ENCODE measurements around the gene INO80C. TPM values are rescaled to one million over a fixed set of nuclear protein-coding genes. Genes with fewer than 3 reads are reported as not detected.
A peak's percentile ranks its signal among the peaks of the same experiment; 100 is the strongest.
"Not testable (repeated sequence)": the region's sequence is repeated elsewhere in the genome, so short reads cannot be mapped to it uniquely, and the experiment has no call there.

INO80C gene
- total RNA-seq, 1 donor from 2014 or later, result 9.0 TPM

DNA sequence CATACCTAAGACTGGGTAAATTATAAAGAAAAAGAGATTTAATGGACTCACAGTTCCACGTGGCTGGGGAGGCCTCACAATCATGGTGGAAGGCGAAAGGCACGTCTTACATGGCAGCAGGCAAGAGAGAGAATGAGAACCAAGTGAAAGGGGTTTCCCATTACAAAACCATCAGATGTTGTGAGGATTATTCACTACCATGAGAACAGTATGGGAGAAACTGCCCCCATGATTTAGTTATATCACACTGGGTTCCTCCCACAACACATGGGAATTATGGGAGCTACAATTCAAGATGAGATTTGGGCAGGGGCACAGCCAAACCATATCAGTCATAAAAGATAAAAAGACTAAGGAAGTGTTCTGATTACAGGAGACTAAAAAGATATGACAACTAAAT is 8.5 kb downstream of the INO80C start:
- not testable (repeated sequence) for DNase-seq

DNA sequence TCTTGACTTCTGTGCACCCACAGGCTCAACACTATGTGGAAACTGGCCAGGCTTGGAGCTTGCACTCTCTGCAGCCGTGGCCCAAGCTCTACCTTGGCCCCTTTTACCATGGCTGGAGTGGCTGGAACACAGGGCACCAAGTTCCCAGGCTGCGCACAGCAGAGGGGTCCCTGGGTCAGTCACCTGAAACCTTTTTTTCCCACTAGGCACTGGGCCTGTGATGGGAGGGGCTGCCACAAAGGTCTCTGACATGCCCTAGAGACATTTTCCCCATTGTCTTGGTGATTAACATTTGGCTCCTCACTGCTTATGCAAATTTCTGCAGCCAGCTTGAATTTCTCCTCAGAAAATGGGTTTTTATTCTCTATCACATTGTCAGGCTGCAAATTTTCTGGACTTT is 9.4 kb downstream of the INO80C start:
- not testable (repeated sequence) for DNase-seq

GRCh38 chr18:35487525-35487924 is 10.2 kb downstream of the INO80C start:
- not testable (repeated sequence) for DNase-seq

DNA sequence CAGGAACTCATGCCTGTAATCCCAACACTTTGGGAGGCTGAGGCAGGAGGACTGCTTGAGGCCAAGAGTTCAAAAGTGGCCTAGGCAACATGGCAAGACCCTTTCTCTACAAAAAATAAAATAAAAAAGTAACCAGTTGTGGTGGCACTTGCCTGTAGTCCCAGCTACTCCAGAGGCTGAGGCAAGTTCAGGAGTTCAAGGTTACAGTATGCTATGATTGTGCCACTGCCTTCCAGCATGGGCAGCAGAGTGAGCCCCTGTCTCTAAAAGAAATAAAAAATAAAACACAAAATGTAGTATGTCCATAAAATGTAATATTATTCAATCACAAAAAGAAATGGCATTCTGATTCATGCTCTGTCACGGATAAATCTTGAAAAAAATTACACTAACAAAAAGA is 11.9 kb downstream of the INO80C start:
- no peak for DNase-seq

GRCh38 chr18:35484034-35484433 is 13.7 kb downstream of the INO80C start:
- no peak for DNase-seq

- no peak for DNase-seq
Measured at GRCh38 chr18:35481960-35482366, 15.8 kb downstream of the INO80C start.

DNA sequence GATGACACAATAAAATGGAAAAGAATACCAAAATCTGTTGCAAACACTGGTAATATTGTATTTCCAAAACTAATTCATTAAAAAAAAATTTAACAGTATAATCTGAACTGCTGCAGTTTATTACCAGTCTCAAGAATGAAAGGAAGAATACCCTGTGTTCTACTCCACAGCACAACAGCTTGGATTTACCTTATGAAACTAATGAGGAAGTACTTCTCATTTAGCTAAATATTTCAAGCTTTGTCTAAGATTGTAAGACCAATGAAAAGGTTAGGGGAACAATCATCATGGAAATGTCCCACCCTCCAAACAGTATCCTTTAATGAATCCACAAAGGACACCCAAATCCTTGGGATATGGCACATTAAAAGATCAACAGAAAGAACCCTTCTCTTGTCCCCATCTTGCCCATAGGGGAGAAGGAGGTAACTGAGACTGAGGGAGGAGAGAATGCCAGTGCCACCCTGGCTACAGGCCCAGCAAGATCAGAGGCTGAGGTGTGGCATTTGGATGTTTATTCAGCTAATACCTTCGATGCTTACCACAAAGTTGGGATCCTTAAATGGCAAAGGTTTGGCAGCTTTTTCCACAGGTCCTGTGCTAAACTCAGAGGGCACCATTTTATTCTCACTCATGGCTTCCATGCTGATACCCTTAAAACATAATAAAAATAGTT is 17.7 kb downstream of the INO80C start:
- DNase-seq, result no peak

DNA sequence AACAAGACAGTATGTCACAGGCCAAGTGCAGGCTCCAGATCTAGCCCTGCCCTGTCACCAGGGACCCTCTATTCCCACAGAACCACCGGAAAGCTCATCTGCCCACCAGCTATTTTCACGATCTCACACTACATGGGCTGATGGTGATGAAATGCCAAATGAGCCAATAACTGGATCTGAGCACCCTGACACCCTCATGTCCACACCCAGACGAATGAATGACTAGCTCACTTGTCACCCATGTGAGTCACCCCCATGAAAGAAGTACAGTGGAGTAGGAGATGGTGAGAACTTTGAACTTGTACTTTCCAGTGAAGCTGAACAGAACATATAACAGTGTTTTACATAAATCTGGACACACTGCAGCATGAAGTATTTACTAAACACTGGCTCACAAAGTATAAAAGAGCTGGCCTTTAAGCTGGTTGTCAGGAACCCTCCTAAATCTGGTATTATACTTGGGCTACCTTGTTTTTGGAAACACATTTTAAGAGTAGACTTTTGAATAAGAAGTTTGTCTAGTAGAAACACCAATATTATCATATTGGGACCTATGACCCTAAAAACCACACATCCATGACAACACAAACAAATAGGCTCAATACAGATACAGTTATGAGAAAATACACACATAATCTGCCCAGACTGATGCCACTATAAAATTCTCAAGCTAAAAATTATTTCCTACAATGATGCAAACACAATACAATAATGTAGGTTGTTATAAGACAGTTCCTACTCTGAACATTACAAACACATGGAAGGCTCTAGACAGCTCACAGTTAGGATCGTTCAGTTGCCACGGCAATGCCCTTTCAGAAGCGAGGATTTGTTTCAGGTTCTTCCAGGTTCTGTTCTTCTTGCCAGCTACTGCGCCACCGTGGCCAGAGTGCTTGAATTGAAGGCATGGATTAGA is 19.0 kb downstream of the INO80C start:
- no peak for DNase-seq

DNA sequence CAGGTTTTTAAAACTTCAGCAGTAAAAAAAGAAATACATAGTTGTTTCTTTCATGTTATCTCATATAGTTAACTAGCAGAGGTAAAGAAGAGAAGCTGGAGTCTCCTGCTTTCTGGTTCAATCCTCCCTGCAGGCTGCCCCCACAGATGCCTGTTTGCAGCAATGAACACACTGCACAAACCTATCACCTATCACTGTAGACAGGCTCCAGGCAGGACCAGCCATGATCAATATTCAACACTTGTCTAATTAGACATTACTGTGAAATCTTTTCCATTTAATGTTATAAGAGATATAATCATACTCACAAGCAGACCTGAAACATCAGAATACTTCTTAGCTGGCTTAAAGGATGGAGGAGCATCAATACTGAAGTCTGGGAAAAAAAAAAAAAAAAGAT is 19.8 kb downstream of the INO80C start:
- DNase-seq, result no peak

GRCh38 chr18:35477497-35477896 is 20.3 kb downstream of the INO80C start:
- DNase-seq, result no peak

GRCh38 chr18:35474884-35475283 is 22.9 kb downstream of the INO80C start:
- no peak for DNase-seq

- DNase-seq, result no peak
Measured at GRCh38 chr18:35473562-35473961, 24.2 kb downstream of the INO80C start.

DNA sequence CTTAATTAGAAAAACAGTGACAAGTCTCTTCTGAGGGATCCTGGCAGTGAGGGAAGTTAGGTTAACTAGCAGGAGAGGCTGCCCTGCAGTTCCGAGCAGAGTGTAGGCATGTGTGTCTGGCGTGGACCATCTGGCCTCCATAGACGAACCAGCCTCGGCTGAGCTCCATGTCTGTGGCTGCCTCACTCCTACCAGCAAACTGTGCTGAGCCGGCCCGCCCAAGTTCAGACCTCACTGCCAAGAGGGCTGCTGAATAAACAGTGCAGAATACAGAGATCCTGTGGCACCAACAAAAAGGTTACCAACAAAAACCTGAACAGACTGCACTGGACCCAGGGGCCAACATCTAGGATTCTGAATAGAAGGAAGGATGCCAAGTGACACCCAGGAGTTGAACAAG is 27.3 kb downstream of the INO80C start:
- peak; percentile 24 for DNase-seq

DNA sequence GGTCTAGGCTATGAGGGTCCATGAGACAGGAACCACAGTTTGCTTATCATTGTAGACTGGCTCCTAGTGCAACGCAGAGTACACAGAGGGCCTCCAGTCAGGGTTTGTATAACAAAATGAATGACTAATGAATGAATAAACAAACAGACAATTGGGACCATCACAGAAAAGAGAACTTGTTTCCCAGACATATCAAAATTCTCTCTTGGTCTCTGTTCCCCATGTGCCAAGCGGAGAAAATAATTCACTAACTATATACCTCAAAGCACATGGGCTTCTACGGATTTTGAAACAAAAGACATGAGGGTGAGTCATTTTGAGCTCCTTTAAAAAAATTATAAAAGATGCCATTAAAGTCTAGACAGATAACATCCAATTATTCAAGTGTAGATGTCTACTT is 28.0 kb downstream of the INO80C start:
- no peak for DNase-seq

DNA sequence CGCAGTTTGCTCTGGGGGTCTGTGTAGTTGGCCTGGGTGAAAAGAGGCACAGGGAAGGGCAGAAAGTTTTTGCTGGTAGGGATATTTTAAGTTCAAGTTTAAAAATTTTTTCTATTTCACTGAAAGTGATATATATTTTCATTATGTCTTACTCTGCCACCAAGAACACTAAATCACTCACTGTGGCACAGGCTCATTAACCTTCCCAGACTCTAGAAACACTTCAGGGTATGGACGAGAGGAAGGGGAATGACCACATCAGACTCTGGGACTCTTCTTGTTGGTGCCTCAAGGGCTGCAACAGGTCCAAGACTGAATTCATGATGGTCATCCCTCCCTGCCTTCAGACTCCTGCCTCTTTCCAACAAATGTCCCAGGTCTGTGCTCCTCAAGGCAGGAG is 29.0 kb downstream of the INO80C start:
- no peak for DNase-seq

GRCh38 chr18:35467624-35468016 is 30.1 kb downstream of the INO80C start:
- DNase-seq, result no peak

DNA sequence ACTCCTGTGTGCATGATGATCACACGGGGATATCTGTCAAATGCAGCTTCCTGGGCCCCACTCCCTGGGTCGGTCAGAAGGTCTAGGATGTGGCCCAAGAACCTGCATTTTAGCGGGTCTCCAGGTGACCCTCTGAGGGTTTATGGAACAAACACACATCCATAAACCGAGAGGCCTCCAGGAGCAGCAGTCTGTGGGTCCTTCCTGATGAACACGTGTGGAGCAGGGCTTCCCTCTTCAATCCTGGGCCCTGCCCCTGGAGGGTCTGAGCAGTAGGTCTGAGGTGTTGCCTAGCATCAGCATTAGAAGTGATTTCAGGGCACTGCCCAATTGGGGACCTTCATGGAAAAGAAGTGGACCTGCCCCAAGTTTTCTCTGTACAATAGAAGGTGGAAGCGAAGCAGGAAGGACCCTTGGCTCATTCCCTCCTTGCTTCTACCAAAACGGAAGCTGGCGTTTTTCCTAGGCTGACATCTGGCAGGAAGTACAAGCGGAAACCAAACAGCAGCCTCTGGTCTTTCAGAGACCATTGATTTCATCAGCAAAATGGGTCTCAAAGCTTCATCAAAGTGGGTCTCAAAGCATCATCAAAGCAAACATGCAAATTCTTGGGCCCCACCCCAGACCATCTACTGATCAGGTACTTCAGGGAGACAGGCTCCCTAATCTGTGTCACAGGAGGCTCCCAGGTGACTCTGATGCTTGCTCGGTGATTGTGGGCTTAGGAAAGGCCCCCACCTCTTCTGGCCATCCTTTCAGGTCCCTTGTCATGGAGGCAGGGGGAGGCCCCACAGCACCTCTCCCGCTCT is 30.7 kb downstream of the INO80C start:
- DNase-seq, result no peak

DNA sequence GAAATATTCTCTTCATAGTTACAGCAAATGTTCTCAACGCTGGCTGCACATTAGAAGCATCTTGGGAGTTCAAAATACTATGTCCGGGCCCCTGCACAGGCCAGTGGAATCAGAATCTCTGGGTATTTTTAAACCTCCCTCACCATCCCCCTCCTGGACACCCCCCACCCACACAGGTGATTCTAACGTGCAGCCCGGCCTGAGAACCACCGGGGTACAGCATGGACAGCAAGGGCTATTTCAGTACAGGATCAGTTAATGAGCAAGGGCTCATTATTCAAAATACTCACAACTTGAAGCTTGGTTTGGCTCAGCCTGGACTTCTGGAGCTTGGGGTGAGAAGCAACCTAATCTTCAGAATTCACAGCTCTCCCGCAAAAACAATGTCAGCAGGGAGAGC is 31.4 kb downstream of the INO80C start:
- no peak for DNase-seq

DNA sequence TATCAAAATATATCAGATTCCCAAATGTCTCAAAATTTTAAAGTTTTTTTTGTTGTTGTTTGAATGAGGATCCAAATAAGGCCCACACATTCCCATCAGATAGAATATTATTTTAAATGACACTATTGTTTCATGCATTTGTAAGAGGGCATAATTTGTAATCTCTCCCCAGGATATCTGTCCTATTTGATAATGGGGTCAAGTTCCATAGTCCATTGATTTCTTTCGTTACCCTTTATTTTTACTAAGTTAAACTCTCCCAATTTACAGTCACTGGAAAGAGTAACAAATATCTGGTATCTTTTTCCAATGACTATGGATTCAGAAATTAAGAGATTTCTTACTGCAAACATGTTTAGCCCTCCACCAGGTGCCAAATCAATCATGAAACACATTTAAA is 32.4 kb downstream of the INO80C start:
- DNase-seq, result no peak

DNA sequence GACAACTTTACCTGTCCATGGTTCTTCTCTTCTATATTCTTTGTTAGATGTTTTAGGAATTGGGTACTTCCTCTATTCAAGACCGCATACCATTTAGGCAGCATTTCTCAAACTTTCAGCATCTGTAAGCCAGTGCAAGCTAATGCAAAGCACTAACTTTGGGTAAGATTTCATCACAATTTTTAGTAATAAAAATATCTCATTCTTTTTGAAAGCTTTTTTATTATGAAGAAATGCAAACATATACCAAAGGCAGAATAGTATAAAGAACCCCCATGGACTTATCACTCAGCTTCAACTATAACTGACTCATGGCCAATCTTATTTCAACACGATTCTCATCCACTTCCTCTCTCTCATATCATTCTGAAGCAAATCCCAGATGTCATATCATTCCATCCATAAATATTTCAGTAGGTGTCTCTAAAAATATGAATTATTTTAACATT is 32.9 kb downstream of the INO80C start:
- DNase-seq, result no peak

DNA sequence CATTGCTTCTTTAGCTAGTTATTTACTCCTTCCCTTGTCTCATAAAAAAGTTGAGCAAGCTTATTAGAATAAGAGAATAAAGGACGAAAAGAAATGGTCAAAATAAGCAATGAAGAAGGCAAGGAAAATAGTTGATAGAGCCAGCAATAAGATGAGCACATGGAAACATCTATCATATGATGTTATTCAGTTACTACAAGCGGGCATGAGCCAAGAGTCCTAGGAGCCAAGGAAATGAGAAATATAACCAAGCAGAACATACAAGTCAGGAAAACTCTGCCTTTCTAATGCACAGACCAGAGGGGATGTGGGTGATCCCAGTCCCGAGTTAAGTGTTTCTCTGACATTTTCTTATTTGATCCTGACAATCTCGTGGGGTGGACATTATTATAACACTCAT is 33.9 kb downstream of the INO80C start:
- DNase-seq, result no peak

- DNase-seq, result no peak
Measured at GRCh38 chr18:35463050-35463449, 34.7 kb downstream of the INO80C start.

GRCh38 chr18:35460736-35461161 is 37.0 kb downstream of the INO80C start:
- DNase-seq, result no peak
